ENCODE measurements around the gene SIAH2.
"Not testable (repeated sequence)": the region's sequence is repeated elsewhere in the genome, so short reads cannot be mapped to it uniquely, and the experiment has no call there.

Gene SIAH2, protein sequence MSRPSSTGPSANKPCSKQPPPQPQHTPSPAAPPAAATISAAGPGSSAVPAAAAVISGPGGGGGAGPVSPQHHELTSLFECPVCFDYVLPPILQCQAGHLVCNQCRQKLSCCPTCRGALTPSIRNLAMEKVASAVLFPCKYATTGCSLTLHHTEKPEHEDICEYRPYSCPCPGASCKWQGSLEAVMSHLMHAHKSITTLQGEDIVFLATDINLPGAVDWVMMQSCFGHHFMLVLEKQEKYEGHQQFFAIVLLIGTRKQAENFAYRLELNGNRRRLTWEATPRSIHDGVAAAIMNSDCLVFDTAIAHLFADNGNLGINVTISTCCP

DNA sequence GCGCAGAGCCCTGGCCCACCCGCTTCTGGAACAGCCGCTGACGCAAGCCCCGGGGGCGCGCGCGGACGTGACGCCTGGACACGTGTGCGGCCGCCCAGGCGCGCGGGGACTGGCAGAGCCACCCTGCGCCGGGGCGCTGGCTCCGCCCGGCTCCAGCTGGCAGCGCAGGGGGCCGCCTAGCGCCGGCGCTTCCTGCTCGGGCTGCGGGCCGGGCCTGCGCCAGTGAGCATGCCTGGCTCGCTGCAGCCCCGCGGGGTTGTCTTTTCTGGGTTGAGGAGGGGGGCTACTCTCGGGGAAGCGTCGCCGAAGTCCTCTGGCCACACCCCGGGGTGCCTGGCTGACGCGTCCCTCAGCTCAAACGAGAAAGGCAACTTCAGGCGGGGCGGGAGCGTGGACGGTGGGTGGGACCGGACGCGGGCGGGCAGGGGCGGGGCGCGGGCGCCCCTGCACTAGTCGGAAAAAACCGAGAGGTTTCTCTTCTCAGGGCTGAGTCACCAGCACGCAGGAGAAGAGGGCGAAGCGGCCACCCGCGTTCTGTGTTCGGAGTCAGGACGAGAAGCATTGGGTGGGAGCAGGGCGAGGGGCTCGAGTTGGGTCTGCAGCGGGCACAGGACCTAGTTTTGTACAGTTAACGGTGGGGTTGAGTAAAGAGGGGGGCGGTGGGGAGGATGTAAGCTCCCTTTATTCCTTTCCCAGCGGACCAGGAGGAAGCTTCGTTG is at the start of gene SIAH2:
SIAH2 (minus strand) TSS at position 48 of the 719 bp plus-strand sequence. CDS start 320 bp downstream, outside the sequence.
- DNase-seq = peak; percentile 91

DNA sequence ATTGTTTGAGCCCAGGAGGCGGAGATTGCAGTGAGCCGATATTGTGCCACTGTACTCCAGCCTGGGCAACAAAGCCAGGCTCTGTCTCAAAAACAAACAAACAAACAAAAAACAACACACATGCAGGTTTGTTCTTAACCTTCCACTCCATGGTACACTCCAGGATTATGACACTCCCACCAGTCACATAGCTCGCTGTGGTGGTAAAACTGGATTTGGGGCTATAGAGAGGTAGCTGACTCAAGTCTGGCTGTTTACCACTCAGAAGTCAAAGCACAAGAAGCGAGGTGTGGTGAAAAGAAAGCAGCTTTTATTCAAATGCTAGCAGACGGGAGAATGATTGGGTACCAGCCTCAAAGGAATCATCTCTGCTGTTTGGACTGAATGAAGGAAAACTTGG is 49.0 kb upstream of the SIAH2 start:
- DNase-seq = no peak

DNA sequence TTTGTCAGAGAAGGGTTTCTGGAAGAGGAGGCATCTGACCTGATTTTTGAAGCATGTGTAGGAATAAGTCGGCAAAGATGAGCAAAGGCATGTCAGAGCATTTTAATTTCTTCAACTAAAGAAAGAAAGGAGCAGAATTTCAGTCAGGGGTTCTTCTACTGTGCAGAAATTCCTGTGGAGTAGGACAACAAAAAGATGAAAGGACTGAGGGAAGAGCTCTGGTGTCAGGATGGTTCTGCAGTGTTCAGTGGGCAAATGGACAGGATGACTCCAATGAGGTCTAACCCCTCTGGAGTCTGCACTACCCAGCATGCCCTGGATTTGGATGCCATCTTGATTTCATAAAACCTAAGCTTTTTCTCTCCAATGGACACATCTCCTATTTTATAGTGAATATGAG is 47.7 kb upstream of the SIAH2 start:
- no peak for DNase-seq

DNA sequence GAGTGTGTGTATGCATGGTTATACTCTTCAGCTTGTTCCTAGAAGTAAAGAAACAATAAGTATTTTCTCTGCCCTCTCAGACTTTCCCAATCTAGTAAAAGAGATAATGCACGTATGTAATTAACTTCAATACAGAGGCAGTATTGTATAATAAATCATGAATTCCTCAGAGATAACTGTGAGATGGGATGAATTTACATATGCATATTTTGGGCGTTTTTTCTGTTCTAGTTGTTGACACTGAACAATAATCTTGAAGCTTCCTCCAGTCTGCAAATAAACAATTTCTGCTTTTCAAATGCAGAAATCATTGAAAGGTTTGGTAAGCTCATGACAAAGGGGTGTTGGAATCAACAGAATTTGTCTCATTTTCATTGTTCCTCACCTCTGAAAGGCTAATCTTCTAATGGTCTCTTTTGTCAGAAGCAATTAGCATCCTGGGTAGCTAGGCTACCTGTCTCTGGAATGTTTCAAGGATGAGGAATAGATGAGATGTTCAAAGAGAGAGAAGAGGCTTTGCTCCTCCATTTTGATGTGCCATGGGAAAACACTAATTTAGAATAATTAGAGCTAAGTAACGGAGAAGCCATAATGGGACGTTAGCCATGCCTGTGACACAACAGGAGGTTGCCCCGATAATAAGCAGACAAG is 43.3 kb upstream of the SIAH2 start:
- DNase-seq = no peak

DNA sequence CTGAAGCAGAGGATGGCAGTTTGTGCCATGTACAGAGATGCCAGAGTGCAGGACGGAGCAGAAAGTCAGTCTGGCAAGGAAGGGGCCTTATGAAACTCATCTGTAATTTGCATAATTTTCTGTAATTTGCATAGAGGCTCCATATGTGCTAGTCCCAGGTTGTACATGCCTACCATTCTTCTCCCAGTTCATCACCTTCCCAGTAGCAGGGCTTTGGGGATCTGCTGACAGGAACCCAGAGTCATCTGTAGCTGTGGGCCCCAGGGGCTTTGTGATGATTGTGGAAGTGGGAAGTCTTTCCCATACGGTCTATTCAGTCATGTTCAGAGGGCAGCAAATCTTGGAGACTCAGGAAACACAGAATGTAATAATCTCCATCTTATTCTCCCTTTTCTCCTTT is 42.4 kb upstream of the SIAH2 start:
- DNase-seq = no peak

DNA sequence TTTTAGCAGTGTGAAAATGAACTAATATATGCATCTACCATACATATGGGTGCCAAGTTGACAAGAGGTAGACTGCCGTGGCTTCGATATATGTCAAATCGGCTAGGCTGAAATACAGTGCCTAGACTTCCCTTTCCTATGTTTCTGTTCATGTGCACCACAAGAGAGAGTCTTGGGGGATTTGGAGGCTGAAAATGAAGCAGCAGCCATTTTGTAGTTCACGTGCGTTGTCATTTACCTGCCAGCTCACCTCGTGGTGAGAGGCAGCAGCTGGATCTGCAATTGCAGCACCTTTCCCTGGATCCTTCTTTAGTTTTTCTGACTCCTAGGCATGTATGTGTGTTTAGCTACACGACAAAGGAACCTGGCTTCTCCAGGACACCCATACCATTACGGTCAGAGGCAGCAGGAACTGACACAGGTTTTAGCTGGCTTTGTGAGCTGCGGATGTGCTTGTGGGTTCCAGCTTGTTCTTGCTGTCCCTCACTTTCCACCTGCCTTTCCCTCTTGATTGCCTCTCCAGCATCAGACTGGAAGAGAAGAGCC is 40.5 kb upstream of the SIAH2 start:
- no peak for DNase-seq

DNA sequence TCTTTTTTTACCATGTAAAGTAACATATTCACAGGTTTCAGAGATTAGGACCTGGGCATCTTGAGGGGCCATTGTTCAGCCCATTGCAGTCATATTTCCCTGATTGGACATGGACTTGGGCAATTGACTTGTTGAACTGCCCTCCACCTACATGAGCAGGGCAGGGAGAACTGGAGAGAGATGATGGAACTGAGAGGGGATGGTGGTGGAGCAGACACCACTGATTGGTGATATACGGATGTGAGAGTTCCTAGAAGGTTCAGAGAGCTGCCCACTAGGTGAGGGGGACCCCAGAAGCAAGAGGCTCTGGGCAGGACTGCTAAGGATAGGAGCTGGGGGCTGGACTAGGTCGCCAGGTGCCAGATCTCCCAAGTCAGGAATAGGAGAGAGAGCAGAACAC is 37.8 kb upstream of the SIAH2 start:
- no peak for DNase-seq

DNA sequence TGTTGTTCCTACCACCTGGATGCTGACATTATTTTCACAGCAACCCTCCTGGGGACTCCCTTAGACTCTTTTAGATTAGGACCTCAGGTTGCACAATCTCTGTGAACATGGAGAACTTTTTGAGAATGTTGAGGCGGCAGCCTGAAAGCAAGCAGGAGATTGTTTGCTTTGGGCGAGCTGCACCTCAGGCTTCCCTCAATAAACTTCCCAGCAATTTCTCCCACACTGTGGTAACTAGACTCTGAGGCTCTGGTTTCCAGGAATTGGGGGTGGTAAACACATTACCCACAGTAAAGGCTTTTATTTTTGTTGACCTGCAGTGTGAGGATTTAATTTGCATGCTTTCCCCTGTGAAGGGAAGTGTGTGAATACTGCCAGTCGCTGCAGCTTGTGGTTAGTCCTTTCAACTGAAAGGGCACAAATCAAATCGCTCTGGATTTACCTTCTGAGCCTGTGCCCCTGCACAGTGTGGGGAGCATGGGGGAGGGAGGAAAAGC is 35.2 kb upstream of the SIAH2 start:
- DNase-seq = no peak

DNA sequence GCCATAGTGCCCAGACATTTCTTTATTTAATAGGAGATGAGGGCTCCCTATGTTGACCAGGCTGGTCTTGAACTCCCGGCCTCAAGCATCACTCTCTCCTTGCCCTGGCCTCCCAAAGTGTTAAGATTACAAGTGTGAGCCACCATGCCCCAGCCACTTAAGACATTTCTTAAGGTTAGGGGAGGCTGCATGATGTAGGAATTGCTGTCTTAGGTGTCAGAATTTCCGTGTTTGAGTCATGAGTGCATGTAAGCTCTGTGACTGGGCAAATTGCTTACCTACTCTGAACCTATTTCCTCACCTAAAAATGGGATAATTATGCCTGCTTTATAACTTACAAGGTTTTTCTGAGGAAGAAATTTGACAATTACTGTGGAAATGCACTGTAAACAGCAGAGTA is 34.2 kb upstream of the SIAH2 start:
- no peak for DNase-seq

DNA sequence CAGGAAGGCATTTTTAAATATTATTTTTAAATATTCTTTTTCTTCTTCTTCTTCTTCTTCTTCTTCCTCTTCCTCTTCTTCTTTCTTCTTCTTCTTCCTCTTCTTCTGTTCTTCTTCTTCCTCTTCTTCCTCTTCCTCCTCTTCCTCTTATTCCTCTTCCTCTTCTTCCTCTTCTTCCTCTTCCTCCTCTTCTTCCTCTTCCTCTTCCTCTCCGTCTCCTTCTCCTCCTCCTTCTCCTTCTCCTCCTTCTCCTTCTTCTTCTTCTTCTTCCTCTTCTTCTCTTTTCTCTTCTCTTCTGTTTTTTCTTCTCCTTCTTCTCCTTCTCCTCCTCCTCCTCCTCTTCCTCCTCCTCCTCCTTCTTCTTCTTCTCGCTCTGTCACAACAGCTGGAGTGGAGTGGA is 33.6 kb upstream of the SIAH2 start:
- DNase-seq = not testable (repeated sequence)

DNA sequence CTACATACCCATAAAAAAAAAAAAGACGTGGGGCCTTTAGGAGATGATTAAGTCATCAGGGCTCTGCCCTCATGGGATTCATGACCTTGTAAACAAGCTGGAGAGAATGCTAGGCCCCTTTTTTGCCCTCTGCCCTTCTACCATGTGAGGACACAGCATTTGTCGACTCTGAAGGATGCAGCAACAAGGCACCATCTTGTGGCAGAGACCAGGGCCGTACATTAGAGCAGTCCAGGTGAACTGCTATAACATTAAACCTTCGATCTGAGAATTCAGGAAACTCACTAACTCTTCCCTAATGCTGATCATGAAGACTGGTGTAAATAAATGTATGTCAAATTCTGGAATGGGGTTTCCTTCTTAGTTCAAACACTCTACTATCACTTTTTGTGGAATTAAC is 30.7 kb upstream of the SIAH2 start:
- DNase-seq = no peak

DNA sequence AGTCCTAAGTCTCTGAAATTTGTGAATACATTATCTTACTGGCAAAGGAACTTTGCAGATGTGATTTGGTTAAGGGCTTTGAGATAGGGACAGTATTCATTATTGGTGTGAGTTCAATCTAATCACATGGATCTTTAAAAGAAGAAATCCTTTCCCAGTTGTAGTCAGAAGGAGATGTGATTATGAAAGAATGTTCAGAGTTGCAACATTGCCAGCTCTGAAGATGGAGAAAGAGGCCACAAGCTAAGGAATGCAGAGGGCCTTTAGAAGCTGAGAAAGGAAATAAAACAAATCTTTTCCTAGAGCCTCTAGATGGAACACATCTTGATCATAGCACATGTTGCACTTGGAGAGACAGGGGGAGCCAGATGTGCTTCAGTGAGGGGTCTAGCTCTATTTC is 27.7 kb upstream of the SIAH2 start:
- DNase-seq = no peak

DNA sequence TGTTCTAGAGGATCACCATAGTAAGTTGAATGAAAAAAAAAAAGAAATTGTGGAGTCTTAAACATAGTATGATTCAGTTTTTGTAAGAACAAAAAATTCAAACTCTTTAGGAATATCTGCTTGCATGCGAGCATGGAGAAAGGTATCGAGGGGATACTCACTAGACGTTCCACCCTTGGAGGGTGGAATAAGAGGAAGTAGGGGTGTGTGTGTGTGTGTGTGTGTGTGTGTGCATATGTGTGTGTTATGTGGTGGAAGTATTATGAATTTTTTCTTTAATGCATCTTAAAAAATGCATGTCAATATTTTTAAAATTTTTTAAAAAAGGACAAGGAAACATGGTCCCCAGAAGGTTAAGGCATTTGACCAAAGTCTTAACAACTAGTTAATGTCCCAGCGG is 26.5 kb upstream of the SIAH2 start:
- DNase-seq = no peak

DNA sequence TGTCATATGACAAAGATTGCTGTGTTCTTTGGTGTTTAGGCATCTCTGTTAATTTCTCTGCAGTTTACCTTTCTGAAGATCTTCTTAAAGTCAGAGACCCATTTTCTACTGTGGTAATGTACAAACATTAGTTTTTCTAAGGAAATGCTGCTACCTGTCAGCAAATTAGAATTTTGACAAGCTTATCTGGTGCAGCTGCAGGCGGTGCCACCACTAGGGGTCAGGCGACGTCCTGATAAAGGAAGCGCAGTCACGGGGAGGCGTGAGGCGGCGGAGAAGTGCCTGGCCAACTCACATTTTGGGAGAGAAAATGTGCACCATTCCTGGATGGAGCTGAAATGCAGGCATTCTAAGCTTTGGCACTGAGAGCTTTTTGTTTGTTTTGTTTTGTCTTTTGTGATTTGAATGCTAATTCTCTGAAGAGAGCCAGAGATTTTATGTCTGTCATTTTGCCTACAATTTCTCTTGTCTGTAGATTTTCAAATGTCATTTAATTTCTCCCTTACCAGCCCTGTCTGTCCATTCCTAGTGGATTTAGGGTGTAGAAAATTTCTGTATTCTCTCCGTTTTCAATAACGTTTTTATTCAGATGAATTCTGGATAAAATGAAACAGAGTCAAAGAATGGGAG is 24.9 kb upstream of the SIAH2 start:
- peak; percentile 79 for DNase-seq

DNA sequence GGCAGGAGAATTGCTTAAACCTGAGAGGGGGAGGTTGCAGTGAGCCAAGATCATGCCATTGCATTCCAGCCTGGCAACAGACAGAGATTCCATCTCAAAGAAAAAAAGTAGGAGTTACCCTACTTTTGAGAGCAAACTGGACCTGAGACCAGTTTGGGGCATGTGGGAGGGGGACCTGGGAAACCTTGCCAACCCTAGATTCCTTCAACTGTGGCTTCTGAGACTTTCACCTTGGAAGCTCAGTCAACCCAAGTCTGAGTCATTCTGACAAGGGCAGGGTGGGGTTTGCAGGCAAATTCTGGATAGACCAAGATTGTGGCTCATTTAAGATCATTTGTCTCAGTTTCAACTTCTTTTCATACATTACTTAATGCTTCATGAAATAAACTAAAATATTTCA is 23.8 kb upstream of the SIAH2 start:
- DNase-seq = no peak

DNA sequence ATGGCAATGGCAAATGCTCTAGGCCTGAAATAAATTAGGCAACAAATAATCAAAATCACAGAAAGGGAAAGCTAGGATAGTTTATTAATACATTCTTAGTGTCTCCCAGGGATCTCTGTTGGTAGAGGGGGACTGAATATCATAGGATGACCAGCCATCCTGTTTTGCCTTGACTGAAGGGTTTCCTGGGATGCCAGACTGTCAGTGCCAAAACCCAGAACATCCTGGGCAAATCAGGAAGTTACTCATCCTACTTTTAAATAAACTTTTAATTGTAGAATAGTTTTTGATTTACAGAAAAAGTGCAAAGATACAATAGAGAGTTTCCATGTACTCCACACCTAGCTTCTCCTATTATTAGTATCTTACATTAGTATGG is 21.8 kb upstream of the SIAH2 start:
- no peak for DNase-seq

DNA sequence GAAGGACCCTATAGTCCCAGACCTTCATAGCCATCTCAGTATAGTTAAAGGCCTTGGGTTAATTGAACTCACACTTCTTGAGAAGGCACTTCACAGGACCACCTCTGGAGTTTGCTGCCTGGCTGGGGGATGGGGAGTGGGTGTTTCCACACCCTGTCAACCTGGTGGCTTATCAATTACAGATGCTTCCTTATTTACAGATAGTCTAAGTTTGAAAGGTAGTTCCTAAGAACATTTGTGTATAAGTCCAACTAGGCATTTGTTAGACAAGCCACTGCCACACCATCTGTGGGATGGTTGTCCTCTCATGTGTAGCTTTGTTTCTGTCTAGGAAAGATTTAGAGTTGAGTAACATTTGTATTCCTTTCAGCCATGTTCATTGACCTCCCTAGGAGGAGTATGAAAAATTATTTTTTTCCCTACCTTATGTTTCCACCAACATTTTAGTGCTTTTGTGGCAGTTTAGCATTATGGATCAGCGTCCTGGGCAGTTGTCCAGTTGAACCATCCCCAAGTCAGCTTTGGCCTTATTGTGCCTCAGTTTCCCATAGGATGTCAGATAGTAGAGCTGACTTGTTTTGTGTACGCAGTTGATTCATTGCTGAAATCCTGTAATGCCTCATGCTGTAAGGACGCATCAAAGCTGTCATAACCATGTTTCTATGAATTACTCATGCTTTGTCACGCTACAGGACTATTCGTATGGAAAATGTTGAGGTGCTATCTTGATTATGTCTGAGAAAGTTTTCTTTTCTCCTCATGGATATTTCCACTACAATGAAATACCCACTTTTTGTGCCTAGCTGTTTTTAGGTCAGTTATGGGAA is 21.2 kb upstream of the SIAH2 start:
- DNase-seq = no peak

DNA sequence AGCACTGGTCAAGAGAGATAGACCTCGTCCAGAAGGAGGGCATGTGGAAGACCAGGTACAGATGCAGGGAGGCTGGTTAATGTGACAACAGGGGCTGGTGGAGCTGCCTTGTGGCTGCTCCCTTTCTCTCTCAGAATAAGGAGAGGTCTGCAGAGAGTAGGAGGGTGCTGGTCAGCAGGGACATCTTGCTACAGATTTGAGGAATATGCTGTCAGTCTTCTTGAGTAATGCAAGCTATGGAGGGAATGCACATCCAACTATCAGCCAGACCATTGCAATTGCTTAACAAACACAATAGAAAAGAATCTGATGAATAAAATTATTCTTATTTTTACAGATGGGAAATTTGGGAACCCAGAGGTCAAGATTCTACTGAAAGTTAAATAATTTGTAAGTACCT is 20.3 kb upstream of the SIAH2 start:
- no peak for DNase-seq

DNA sequence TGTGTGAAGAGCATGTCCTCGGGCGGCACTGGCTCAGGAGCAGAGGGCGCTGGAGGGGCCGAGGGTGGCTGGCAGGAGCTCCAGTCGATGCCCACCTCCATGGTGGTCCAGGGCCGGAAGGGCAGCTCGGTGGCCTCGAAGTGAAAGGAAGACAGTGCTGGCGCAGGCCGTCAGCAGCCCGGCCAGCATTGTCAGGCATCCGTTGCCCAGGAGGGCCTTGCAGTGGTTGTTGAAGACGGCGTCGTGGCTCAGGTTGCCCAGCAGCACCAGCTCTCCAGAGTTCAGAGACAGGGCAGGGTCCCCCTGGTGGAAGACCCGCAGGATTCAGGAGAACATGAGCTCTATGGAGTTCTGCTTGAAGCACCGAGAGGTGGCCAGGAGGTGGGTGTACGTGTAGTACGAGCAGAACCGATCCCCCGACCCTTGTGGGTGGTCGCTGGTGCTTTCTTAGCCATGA is 16.5 kb upstream of the SIAH2 start:
- DNase-seq = no peak

DNA sequence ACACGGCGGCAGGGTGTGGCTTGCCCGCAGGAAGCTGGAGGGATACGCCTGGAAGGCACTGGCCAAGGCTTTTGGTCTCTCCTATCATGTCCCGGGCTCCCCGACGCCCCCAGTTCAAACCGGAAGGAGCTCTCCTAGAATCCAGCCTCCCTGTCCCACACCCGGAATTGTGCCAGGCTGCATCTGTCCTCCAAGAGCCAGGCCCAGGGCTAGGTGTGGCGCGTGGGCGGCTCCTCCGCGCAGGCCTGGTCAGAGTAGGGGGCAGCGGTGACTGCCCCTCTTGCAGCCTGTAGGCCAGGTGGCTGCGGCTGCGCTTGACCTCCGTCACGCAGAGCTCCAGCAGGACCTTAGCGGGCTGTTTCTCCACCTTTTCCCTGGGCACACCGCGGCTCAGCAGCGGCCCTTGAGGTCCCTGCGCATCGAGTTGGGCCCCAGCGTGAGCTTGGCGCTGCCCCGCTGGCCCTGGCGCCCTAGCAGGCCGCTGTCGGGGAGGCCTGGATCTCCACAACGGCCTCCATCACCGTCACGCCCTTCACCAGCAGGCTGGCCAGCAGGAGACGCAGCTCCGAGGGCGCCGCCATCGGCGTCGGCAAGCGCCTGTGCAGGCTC is 15.9 kb upstream of the SIAH2 start:
- DNase-seq = no peak

DNA sequence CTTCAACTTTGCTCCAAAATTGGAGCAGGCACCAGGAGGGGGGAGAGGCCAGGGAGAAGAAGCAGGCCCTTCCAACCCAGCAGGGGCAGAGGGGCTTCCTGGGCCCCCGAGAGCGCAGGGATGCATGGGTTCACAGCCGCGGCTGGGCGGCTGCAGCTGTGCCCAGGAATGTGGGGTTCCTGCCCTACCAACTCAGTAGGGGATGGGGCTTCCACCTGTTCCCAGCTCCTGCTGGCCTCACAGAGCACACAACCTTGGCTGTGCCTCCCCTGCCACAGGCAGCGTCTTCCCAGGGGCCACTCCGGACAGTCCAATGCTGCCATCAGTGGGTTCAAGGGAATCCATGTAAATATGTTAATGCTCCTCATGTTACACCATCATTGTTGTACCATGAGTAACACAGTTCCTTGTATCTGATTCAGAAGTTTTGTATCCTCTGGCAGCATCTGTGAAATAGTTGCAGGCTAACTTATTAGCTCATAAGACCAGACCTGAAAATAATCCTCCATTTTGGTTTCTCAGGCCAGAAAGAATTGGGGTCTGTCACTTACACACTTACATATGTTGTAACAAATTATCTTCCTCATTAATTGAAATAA is 12.1 kb upstream of the SIAH2 start:
- DNase-seq = no peak

All from activated CD4-positive, alpha-beta T cell treated with anti-CD3 and anti-CD28 coated beads, Interleukin-2, amount 50 U/mL, for 1 hour (primary cell).